Measurements from ENCODE around the gene SLC39A5. TPM values are rescaled to one million over a fixed set of nuclear protein-coding genes. Genes with fewer than 3 reads are reported as not detected.

SLC39A5 gene
- total and polyA plus RNA-seq, 2 of the 8 experiments (the other 6 are each of a cell fraction or from before 2014, with no cell fraction given), result 0.27 TPM; not detected in 1

DNA sequence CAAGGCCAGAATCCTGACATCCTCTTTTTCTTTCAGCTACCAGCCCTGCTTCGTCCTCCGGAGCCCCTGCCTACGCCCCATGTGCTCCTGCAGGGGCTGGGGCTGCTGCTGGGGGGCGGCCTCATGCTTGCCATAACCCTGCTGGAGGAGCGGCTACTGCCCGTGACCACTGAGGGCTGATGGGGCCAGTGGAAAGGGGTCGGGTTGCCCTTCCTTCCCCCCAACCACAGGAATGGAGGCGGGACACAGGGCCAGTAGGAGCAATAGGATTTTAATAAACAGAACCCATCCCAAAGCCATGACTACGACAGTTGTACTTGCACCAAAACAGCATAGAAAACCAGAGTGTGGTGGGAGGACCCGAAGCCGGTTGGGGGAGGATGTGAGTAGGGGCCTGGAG is 7.7 kb downstream of the SLC39A5 start:
- Histone ChIP-seq H2AK5ac (ENCODE audit: low read depth, low read length) (no peak overlapping the region), H3K4me3 (ENCODE audit: extremely low read depth in 1 of 4, insufficient read depth in 2 of 4, low read depth in 3 of 4, low read length in 4 of 4) (no peak overlapping the region), H2AFZ (ENCODE audit: low read length) (no peak overlapping the region), H4K8ac (ENCODE audit: extremely low read depth, insufficient read depth, low read length) (no peak overlapping the region), H2BK20ac (ENCODE audit: low read length) (no peak overlapping the region), H4K91ac (replicated peaks; ENCODE audit: insufficient read length, low read length) (no peak overlapping the region), H3K9ac (replicated peaks in 1 of 4; ENCODE audit: extremely low read depth in 1 of 4, low read depth in 3 of 4, low read length in 3 of 4) (no peak overlapping the region), H2BK5ac (ENCODE audit: low read depth, low read length) (no peak overlapping the region), H2BK15ac (ENCODE audit: low read length) (no peak overlapping the region), H3K4ac (replicated peaks; ENCODE audit: insufficient read length, low read depth, low read length) (no peak overlapping the region), H3K36me3 (ENCODE audit: control insufficient read depth in 2 of 4, insufficient read depth in 4 of 4, low read length in 3 of 4) (peaks cover 0 to 18% (median 7%) of the 10 kb centered on the region in 4 experiments; a peak in 3 of 8 replicates), H3K23ac (ENCODE audit: insufficient read length) (no peak overlapping the region), H3K4me2 (ENCODE audit: insufficient read depth in 1 of 2, low read depth in 2 of 2, low read length in 2 of 2) (no peak overlapping the region), H3K56ac (replicated peaks; ENCODE audit: insufficient read length, low read depth, low read length) (no peak overlapping the region), H4K20me1 (replicated peaks in 1 of 2; ENCODE audit: control insufficient read depth in 1 of 2, insufficient read depth in 2 of 2, low read length in 2 of 2) (peaks cover 0 to 3% of the 10 kb centered on the region in 2 experiments), H3K4me1 (replicated peaks in 1 of 4; ENCODE audit: control insufficient read depth in 3 of 4, insufficient read depth in 4 of 4, low read length in 3 of 4) (peaks cover 0 to 4% (median 2%) of the 10 kb centered on the region in 4 experiments; a peak in 4 of 7 replicates), H3K79me1 (ENCODE audit: low read depth, low read length) (no peaks in the 10 kb centered on the region), H2BK12ac (ENCODE audit: low read depth, low read length) (no peak overlapping the region), H3K23me2 (ENCODE audit: low read depth, low read length) (no peaks in the 10 kb centered on the region), H4K5ac (ENCODE audit: insufficient read length, low read depth, low read length) (no peak overlapping the region), H3K27me3 (replicated peaks in 1 of 4; ENCODE audit: control insufficient read depth in 3 of 4, extremely low read depth in 1 of 4, insufficient read depth in 3 of 4, low read length in 3 of 4) (0 out of 7 replicates have a peak, but pooled peaks cover 0 to 2% (median 0%) of the 10 kb centered on the region in 4 experiments), H2BK120ac (replicated peaks; ENCODE audit: low read depth, low read length) (no peak overlapping the region), H3K9me3 (ENCODE audit: insufficient read depth in 2 of 2, low read depth in 1 of 2, low read length in 1 of 2) (no peaks in the 10 kb centered on the region), H3K18ac (ENCODE audit: extremely low read depth, low read length) (no peak overlapping the region), H3K79me2 (ENCODE audit: control insufficient read depth in 1 of 2, insufficient read depth in 2 of 2, low read length in 2 of 2) (no peaks in the 10 kb centered on the region), H3K14ac (ENCODE audit: insufficient read length) (no peak overlapping the region), H3K27ac (ENCODE audit: low read depth, low read length) (no peak overlapping the region)
- ChIA-PET CTCF (ENCODE audit: partially characterized antibody) (interaction anchor here (0.6 to 3.1 kb wide), 5 partner anchors 11 to 31 kb away, joined by 3 to 22 read pairs (median 5); partner anchors contain the start of genes ANKRD52 and RNF41), POLR2A (ENCODE audit: partially characterized antibody) (interaction anchor here (0.5 to 8.6 kb wide), 13 partner anchors 10 to 158 kb away, joined by 3 to 65 read pairs (median 8); partner anchors contain the start of genes COQ10A, ERBB3, ESYT1 and MYL6)
- no peak for FAIRE-seq
- DNase-seq (ENCODE audit: low read depth in 1 of 2, low spot score in 2 of 2), result no peak
- TF ChIP-seq BACH1 (IDR thresholded peaks at IDR 0.05; ENCODE audit: low read length), result no peak
- TF ChIP-seq BRCA1 (IDR thresholded peaks at IDR 0.05; ENCODE audit: low read depth, low read length), result no peak
- TF ChIP-seq, protein P1, sequence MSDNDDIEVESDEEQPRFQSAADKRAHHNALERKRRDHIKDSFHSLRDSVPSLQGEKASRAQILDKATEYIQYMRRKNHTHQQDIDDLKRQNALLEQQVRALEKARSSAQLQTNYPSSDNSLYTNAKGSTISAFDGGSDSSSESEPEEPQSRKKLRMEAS (IDR thresholded peaks at IDR 0.05), result peak; percentile 52; the same call in 1 of the 2 replicates
- TF ChIP-seq POLR2AphosphoS5 (IDR thresholded peaks at IDR 0.05; ENCODE audit: low read depth, low read length), result no peak
- TF ChIP-seq CTBP2 (IDR thresholded peaks at IDR 0.05; ENCODE audit: borderline replicate concordance, insufficient read depth, insufficient read length, low read length), result no peak
- WGBS, 2 experiments (ENCODE audit: extremely low coverage in 1 of 2, insufficient coverage in 1 of 2, insufficient read length in 1 of 2, insufficient replicate concordance in 2 of 2, low coverage in 1 of 2, low lambda C conversion rate in 2 of 2, missing lambda C conversion rate in 1 of 2), result 83% methylated on average over 11 of the region's 11 CpGs; no CpG with 5 or more reads in 1 of the 2 experiments
